Measurements from ENCODE around the gene KRTAP1-1.

GRCh38 chr17:41054025-41054424, 12.8 kb upstream of the KRTAP1-1 start:
- TF ChIP-seq CTCF (IDR thresholded peaks at IDR 0.05; ENCODE audit: control extremely low read depth in 1 of 3, insufficient read depth in 1 of 3, low read depth in 1 of 3, low read length in 3 of 3) (no peak), SRF (IDR thresholded peaks at IDR 0.05; ENCODE audit: low read depth, low read length) (no peak), EZH2 (IDR thresholded peaks at IDR 0.05; ENCODE audit: low read depth, low read length, severe bottlenecking) (no peak), RAD21 (IDR thresholded peaks at IDR 0.05 in 1 of 2, conservative IDR thresholded peaks at IDR 0.05 in 1 of 2; ENCODE audit: low read depth in 2 of 2, low read length in 2 of 2) (no peak), RFX5 (IDR thresholded peaks at IDR 0.05; ENCODE audit: borderline replicate concordance, low read depth, low read length) (no peak), BCL11A (IDR thresholded peaks at IDR 0.05; ENCODE audit: low read depth in 2 of 2, low read length in 2 of 2) (no peak), SP2 (IDR thresholded peaks at IDR 0.05; ENCODE audit: low read length) (no peak), RNF2 (IDR thresholded peaks at IDR 0.05; ENCODE audit: borderline replicate concordance, low read depth, low read length, missing control alignments, poor library complexity, severe bottlenecking) (no peak)

Measured in H1 (cell line).